AG09309 (cell line): ENCODE data around the gene IFT57.

Experiments used
- DNase-seq: peaks from one replicate; pipeline ENCODE4 v3.0.0-alpha.2; 2010; ENCODE audit warnings: low read depth
- H3K4me3 ChIP-seq: 2 replicates; pipeline ENCODE4 v1.5.1; 2011; ENCODE audit warnings: mild to moderate bottlenecking, low read depth, low read length, moderate library complexity; ENCODE audit not compliant: control insufficient read depth
- CTCF ChIP-seq: IDR thresholded peaks from 2 replicates; pipeline ENCODE4 v1.5.1; 2011; ENCODE audit warnings: mild to moderate bottlenecking, low read depth, low read length, inconsistent platforms; ENCODE audit not compliant: insufficient read depth, control insufficient read depth; ENCODE audit errors: missing control alignments

Gene IFT57

GRCh38 chr3:108221393-108221792 is 831 bp downstream of the IFT57 start:
- DNase-seq = no peak
- TF ChIP-seq CTCF = no peak

GRCh38 chr3:108219336-108219735 is 2.9 kb downstream of the IFT57 start:
- no peak for TF ChIP-seq CTCF
- no peak for DNase-seq
- H3K4me3 ChIP-seq = no peak overlapping the region

More at GRCh38 chr3:108221393-108221792, 831 bp downstream of the IFT57 start:
- H3K4me3 ChIP-seq = peak overlapping the region; percentile 83

GRCh38 chr3:108218811-108219210 is 3.4 kb downstream of the IFT57 start:
- TF ChIP-seq CTCF = no peak
- no peak overlapping the region for H3K4me3 ChIP-seq
- DNase-seq = peak; percentile 8

- TF ChIP-seq CTCF = no peak
- DNase-seq = no peak
- H3K4me3 ChIP-seq = no peak overlapping the region
Observed at GRCh38 chr3:108215871-108216270, 6.4 kb downstream of the IFT57 start.

- no peak for DNase-seq
- H3K4me3 ChIP-seq = no peak overlapping the region
- TF ChIP-seq CTCF = no peak
Observed at GRCh38 chr3:108209579-108209978, 12.6 kb downstream of the IFT57 start.

- no peak for TF ChIP-seq CTCF
- DNase-seq = no peak
Observed at GRCh38 chr3:108208831-108209230, 13.4 kb downstream of the IFT57 start.

GRCh38 chr3:108202834-108203233 is 19.4 kb downstream of the IFT57 start:
- H3K4me3 ChIP-seq = no peak overlapping the region
- TF ChIP-seq CTCF = peak; percentile 19
- DNase-seq = peak; percentile 20

More at GRCh38 chr3:108208831-108209230, 13.4 kb downstream of the IFT57 start:
- H3K4me3 ChIP-seq = no peak overlapping the region
